Spleen (tissue), 11 donors: Measurements from ENCODE around the gene SINHCAF. TPM values are rescaled to one million over a fixed set of nuclear protein-coding genes. Genes with fewer than 3 reads are reported as not detected.
"Not testable (repeated sequence)": the region's sequence is repeated elsewhere in the genome, so short reads cannot be mapped to it uniquely, and the experiment has no call there.

Experiments used
- DNase-seq: peaks from one replicate; pipeline ENCODE4 v3.0.0-alpha.2; 2020
- H3K27ac ChIP-seq, 8 donors: fragments of 200-600 bp; sonication (generic) in 7 of 8; 1 replicate in 4 of 8; 2 replicates in 4 of 8; pipeline versions ENCODE4 v1.5.0 to v1.8.0; 2016 to 2021; ENCODE audit warnings: inconsistent platforms in 4 of 8, mild to moderate bottlenecking in 4 of 8, moderate library complexity in 1 of 8
- H3K27me3 ChIP-seq, 7 donors: fragments of 200-600 bp; sonication (generic) in 6 of 7; replicated peaks in 1 of 7; 1 replicate in 4 of 7; 2 replicates in 3 of 7; pipeline versions ENCODE4 v1.5.0 to v1.8.0; 2016 to 2021; ENCODE audit warnings: inconsistent platforms in 3 of 7, mild to moderate bottlenecking in 1 of 7
- H3K36me3 ChIP-seq, 6 donors: fragments of 200-600 bp; sonication (generic) in 5 of 6; 1 replicate in 4 of 6; 2 replicates in 2 of 6; pipeline versions ENCODE4 v1.5.0 to v1.8.0; 2016 to 2021; ENCODE audit warnings: inconsistent platforms in 2 of 6
- H3K4me1 ChIP-seq, 6 donors: fragments of 200-600 bp; sonication (generic) in 5 of 6; 1 replicate in 3 of 6; 2 replicates in 3 of 6; pipeline versions ENCODE4 v1.5.0 to v1.8.0; 2016 to 2021; ENCODE audit warnings: inconsistent platforms in 3 of 6
- H3K4me3 ChIP-seq, 8 donors: fragments of 200-600 bp; sonication (generic) in 7 of 8; 1 replicate in 4 of 8; 2 replicates in 4 of 8; pipeline versions ENCODE4 v1.5.0 to v1.8.0; 2016 to 2021; ENCODE audit warnings: inconsistent platforms in 4 of 8, mild to moderate bottlenecking in 4 of 8, moderate library complexity in 2 of 8
- H3K9me3 ChIP-seq, 8 donors: fragments of 200-600 bp; sonication (generic) in 7 of 8; 1 replicate in 4 of 8; 2 replicates in 4 of 8; pipeline versions ENCODE4 v1.5.0 to v1.8.0; 2016 to 2021; ENCODE audit warnings: inconsistent platforms in 4 of 8
- POLR2A ChIP-seq, 3 donors: fragments of 450-650 bp; IDR thresholded peaks; one replicate each; pipeline ENCODE4 v1.5.1; 2017; ENCODE audit warnings: antibody characterized with exemption in 3 of 3, mild to moderate bottlenecking in 1 of 3
- POLR2AphosphoS5 ChIP-seq, 3 donors: sonication (generic); formaldehyde crosslinking; IDR thresholded peaks; one replicate each; pipeline ENCODE4 v1.5.1; 2017; ENCODE audit warnings: antibody characterized with exemption in 3 of 3
- WGBS, 5 donors: extraction: QIAGEN DNeasy Blood & Tissue Kit in 3 of 5; methylation state at CpG; one replicate each; pipeline versions ENCODE4 v1.1.5 to v1.1.7; 2013 to 2018; 5-methylcytosine and 5-hydroxymethylcytosine counted together
- intact Hi-C: fragments of 100-400 bp; cut with DNase I; formaldehyde crosslinking; loops from one replicate; pipeline ENCODE4 v1.15.0; 2023; ENCODE audit warnings: low total_unique reads
- polyA plus RNA-seq, 3 donors: library from polyadenylated mRNA; stranded (reverse); fragments of 200-250 nt; gene quantifications; one replicate each; pipeline ENCODE4 v1.2.1, GENCODE V29; 2013
- total RNA-seq, 7 donors: library from RNA; depleted of rRNA in 3 of 7; stranded (reverse); fragments of >200 nt in 3 of 7; fragmentation: NEBNext Ultra II Directional in 4 of 7; extraction: Animal tissue kit (Norgen Biotek cat#: 25700) in 4 of 7; gene quantifications; one replicate each; pipeline versions ENCODE4 v1.1.0 to v1.2.1, GENCODE V29; 2016 to 2021
- TF ChIP-seq, protein P1 (sequence below), 11 experiments: fragments of 200-600 bp in 7 of 11; fragments of 450-650 bp in 4 of 11; sonication (generic) in 4 of 11; IDR thresholded peaks in 8 of 11; conservative IDR thresholded peaks in 3 of 11; 1 replicate in 7 of 11; 2 replicates in 4 of 11; pipeline versions ENCODE4 v1.4.0 to v1.8.0; 2016 to 2021; ENCODE audit warnings: antibody characterized with exemption in 11 of 11, inconsistent platforms in 4 of 11, mild to moderate bottlenecking in 1 of 11
- donor health status: healthy with polysubstance abuse.
- donor health status: DM: no; HTN: no; CAD: no; lungs with moderate emphysema.
- donor health status: DM: no; HTN: no; CAD: no.
- donor health status: Bipolar disorder and iron deficiency.
- donor health status: healthy.
- donor health status: DM: no; HTN: no; CAD: no.
- donor health status: DM: yes; HTN: yes; CAD: no.

SINHCAF gene
- total and polyA plus RNA-seq, 10 donors: 28.4 to 121 (median 55.9) TPM

DNA sequence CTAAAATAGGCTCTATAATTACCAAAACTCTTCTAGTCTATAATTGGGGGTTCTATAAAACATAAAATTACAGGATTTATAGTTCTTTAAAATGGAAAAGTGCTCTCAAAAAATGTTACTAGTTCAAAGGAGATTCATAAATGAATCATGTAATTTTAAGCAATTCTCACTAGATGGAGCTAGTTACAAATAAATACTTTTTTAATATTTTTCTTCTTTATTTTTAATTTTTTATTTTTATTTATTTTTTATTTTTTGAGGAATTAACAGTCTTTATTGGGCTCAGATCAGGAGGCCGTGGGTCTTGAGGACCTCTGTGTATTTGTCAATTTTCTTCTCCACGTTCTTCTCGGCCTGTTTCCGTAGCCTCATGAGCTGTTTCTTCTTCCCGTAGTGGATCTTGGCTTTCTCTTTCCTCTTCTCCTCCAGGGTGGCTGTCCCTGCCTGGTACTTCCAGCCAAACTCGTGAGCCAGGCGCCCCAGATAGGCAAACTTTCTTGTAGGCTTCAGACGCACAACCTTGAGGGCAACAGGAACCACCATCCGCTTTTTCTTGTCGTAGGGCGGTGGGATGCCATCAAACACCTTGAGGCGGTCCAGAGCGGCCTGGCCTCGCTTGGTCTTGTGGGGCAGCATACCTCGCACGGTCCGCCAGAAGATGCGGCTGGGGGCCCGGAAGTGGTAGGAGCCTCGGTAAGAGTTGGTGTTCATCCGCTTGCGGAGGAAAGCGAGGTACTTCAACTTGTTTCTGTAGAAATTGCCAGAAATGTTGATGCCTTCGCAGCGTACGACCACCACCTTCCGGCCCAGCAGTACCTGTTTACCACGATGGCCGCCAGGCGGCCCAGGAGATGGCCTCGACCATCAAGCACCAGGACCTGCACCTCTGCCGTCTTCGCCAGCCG is 74.0 kb downstream of the SINHCAF start:
- 53 to 86% (median 65%) methylated on average over 31 to 34 of the region's 34 CpGs for WGBS, 5 donors
- intact Hi-C loops, H3K4me1 ChIP-seq, H3K9me3 ChIP-seq, H3K36me3 ChIP-seq, H3K27ac ChIP-seq, H3K27me3 ChIP-seq: not testable (repeated sequence)
- peak overlapping the region in 3 of 8 donors; percentile 10 to 58 (median 27) for H3K4me3 ChIP-seq
- DNase-seq: peak; percentile 68
- TF ChIP-seq, protein P1, sequence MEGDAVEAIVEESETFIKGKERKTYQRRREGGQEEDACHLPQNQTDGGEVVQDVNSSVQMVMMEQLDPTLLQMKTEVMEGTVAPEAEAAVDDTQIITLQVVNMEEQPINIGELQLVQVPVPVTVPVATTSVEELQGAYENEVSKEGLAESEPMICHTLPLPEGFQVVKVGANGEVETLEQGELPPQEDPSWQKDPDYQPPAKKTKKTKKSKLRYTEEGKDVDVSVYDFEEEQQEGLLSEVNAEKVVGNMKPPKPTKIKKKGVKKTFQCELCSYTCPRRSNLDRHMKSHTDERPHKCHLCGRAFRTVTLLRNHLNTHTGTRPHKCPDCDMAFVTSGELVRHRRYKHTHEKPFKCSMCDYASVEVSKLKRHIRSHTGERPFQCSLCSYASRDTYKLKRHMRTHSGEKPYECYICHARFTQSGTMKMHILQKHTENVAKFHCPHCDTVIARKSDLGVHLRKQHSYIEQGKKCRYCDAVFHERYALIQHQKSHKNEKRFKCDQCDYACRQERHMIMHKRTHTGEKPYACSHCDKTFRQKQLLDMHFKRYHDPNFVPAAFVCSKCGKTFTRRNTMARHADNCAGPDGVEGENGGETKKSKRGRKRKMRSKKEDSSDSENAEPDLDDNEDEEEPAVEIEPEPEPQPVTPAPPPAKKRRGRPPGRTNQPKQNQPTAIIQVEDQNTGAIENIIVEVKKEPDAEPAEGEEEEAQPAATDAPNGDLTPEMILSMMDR (IDR thresholded peaks at IDR 0.05 in 8 of 11, conservative IDR thresholded peaks at IDR 0.05 in 3 of 11): peak in 5 of 11 experiments; percentile 15 to 40 (median 27)

DNA sequence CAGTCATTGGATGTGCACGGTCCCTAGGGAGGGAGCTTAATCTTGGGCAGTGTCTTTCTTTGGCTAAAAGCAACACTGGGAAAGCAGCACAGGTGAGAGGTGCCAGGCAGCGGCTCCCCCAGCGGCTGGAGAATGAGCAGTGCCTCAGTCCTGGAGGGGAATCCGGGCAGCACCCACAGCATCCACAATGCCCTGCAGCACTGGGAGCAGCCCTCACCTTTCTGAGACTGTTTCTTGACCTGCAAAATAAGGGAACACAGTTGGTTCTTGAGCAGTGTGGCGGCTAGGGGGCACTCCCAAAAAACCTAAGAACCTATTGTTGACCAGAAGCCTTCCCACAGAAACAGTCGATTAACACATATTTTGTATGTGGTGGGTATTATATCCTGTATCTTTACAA is 75.8 kb downstream of the SINHCAF start:
- Histone ChIP-seq H3K9me3 (no peaks in the 10 kb centered on the region), H3K27ac (no peak overlapping the region), H3K4me1 (no peaks in the 10 kb centered on the region), H3K4me3 (no peak overlapping the region), H3K36me3 (no peaks in the 10 kb centered on the region), H3K27me3 (peaks cover 0 to 9% (median 0%) of the 10 kb centered on the region in 7 donors)
- intact Hi-C loops: no loop called here
- WGBS, 5 donors: 70 to 86% (median 77%) methylated on average over 6 of the region's 6 CpGs
- TF ChIP-seq POLR2A (IDR thresholded peaks at IDR 0.05): no peak
- TF ChIP-seq, protein P1 (IDR thresholded peaks at IDR 0.05 in 8 of 11, conservative IDR thresholded peaks at IDR 0.05 in 3 of 11): no peak
- no peak for TF ChIP-seq POLR2AphosphoS5 (IDR thresholded peaks at IDR 0.05)
- peak; percentile 64 for DNase-seq

DNA sequence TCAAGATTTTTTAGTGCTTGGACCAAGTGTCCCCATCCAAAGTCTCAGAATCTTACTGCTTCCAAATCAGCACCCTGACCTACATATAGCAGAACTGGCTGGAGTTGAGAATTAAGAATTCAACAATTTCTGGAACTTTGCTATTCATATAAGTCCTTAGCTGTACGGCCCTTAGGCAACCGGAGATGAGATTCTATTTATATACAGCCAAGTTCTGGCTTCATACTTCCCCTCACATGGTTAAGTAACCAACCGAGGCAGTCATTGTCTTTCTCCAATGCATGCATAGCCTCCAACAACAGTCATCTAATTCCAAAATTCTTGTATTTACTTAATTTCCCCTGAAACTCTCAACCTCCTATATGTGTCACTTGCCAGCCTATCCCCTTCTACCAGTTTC is 76.6 kb downstream of the SINHCAF start:
- no peak overlapping the region for H3K4me3 ChIP-seq
- TF ChIP-seq, protein P1 (IDR thresholded peaks at IDR 0.05 in 8 of 11, conservative IDR thresholded peaks at IDR 0.05 in 3 of 11): no peak
- TF ChIP-seq POLR2AphosphoS5 (IDR thresholded peaks at IDR 0.05) (no peak), POLR2A (IDR thresholded peaks at IDR 0.05) (no peak)
- peaks cover 0 to 9% (median 0%) of the 10 kb centered on the region in 7 donors for H3K27me3 ChIP-seq
- DNase-seq: no peak
- 27 to 63% (median 50%) methylated on average over 3 of the region's 3 CpGs for WGBS, 5 donors
- no peaks in the 10 kb centered on the region for H3K9me3 ChIP-seq
- H3K4me1 ChIP-seq: no peaks in the 10 kb centered on the region
- no peak overlapping the region for H3K27ac ChIP-seq
- intact Hi-C loops: no loop called here
- no peaks in the 10 kb centered on the region for H3K36me3 ChIP-seq

DNA sequence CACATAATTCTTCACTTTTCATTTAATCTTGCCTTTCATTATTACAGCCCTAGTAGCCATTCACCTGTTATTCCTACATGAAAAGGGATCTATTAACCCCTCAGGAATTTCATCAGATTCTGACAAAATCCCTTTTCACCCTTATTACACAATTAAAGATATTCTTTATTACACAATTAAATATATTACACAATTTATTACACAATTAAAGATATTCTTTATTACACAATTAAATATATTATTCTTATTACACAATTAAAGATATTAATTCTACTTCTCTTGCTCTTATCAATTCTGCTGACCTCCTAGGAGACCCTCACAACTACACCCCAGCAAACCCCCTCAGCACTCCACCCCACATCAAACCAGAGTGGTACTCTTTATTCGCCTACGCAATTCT is 77.1 kb downstream of the SINHCAF start:
- DNase-seq: no peak
- 92 to 99% (median 98%) methylated on average over 2 of the region's 2 CpGs for WGBS, 5 donors
- H3K4me3 ChIP-seq: no peak overlapping the region
- no peaks in the 10 kb centered on the region for H3K9me3 ChIP-seq
- H3K27me3 ChIP-seq: peaks cover 0 to 9% (median 0%) of the 10 kb centered on the region in 7 donors
- H3K36me3 ChIP-seq: no peaks in the 10 kb centered on the region
- H3K27ac ChIP-seq: no peak overlapping the region
- intact Hi-C loops: no loop called here
- no peak for TF ChIP-seq POLR2A (IDR thresholded peaks at IDR 0.05)
- TF ChIP-seq, protein P1 (IDR thresholded peaks at IDR 0.05 in 8 of 11, conservative IDR thresholded peaks at IDR 0.05 in 3 of 11): no peak
- H3K4me1 ChIP-seq: no peaks in the 10 kb centered on the region
